K562 (cell line): ENCODE results near the gene LPAR2. TPM values are rescaled to one million over a fixed set of nuclear protein-coding genes. Genes with fewer than 3 reads are reported as not detected.

Source experiments
- ATF7 ChIP-seq: fragments of 450-650 bp; IDR thresholded peaks from 2 replicates; pipeline ENCODE4 v1.7.1; 2014; ENCODE audit warnings: mild to moderate bottlenecking, moderate library complexity
- BRF1 ChIP-seq: IDR thresholded peaks from 3 replicates; pipeline ENCODE4 v1.6.1; 2011; ENCODE audit warnings: borderline replicate concordance, mild to moderate bottlenecking; ENCODE audit not compliant: insufficient read length; ENCODE audit errors: extremely low read depth
- DEAF1 ChIP-seq: fragments of 450-650 bp; formaldehyde crosslinking; IDR thresholded peaks from 2 replicates; pipeline ENCODE4 v1.4.0; 2020; ENCODE audit warnings: mild to moderate bottlenecking, moderate library complexity
- ILK ChIP-seq: fragments of 450-650 bp; IDR thresholded peaks from 2 replicates; pipeline ENCODE4 v1.6.1; 2016; ENCODE audit warnings: missing genetic modification characterization, low read depth, mild to moderate bottlenecking, missing compliant biosample characterization, moderate library complexity, borderline replicate concordance
- JUND ChIP-seq, 2 experiments: IDR thresholded peaks; 2 replicates in 1 of 2; 3 replicates in 1 of 2; pipeline ENCODE4 v1.6.1; 2011; ENCODE audit warnings: borderline replicate concordance in 2 of 2, low read depth in 2 of 2, low read length in 2 of 2, improper control_type of control experiment in 1 of 2, missing biosample characterization in 1 of 2, missing genetic modification characterization in 1 of 2, missing genetic modification reagents in 1 of 2
- L3MBTL2 ChIP-seq: fragments of 450-650 bp; IDR thresholded peaks from 2 replicates; pipeline ENCODE4 v1.6.1; 2016; ENCODE audit warnings: mild to moderate bottlenecking, moderate library complexity
- PHF21A ChIP-seq: fragments of 450-650 bp; IDR thresholded peaks from 2 replicates; pipeline ENCODE4 v1.6.1; 2017; ENCODE audit warnings: low read depth, borderline replicate concordance
- PTTG1 ChIP-seq: fragments of 450-650 bp; IDR thresholded peaks from 2 replicates; pipeline ENCODE4 v1.6.1; 2016; ENCODE audit warnings: low read depth, mild to moderate bottlenecking, missing genetic modification characterization, missing compliant biosample characterization
- RBFOX2 ChIP-seq: fragments of 200-400 bp; formaldehyde crosslinking; IDR thresholded peaks from 2 replicates; pipeline ENCODE4 v1.6.1; 2017; ENCODE audit warnings: low read depth, mild to moderate bottlenecking, low read length, moderate library complexity
- TSHZ1 ChIP-seq: fragments of 250-450 bp; sonication (Bioruptor Pico); IDR thresholded peaks from 2 replicates; pipeline ENCODE4 v1.4.0; 2020; ENCODE audit warnings: mild to moderate bottlenecking, moderate library complexity
- ZKSCAN3 ChIP-seq: fragments of 250-450 bp; sonication (Bioruptor Pico); IDR thresholded peaks from 2 replicates; pipeline ENCODE4 v1.4.0; 2020
- polyA plus RNA-seq, 8 experiments: library from polyadenylated mRNA; depleted of rRNA in 4 of 8; stranded (reverse) in 5 of 8; unstranded in 3 of 8; fragments of >200 nt; fragmentation: Nextera tagmentation in 2 of 8; fragmentation: Illumina TruSeq in 1 of 8; extraction: Ambion mirVana in 2 of 8; extraction: Trizol in 1 of 8; gene quantifications; 2 replicates each; pipeline versions ENCODE4 v1.2.1 to v1.2.3, GENCODE V29; 2011 to 2014; ENCODE audit warnings: inconsistent platforms in 1 of 8, missing spikeins in 1 of 8
- total RNA-seq, 7 experiments: library from RNA; depleted of rRNA in 6 of 7; stranded (reverse); fragments of >200 nt in 6 of 7; fragmentation: Illumina TruSeq in 2 of 7; extraction: Trizol in 2 of 7; gene quantifications; 2 replicates each; pipeline versions ENCODE4 v1.2.1 to v1.2.3, GENCODE V29; 2011 to 2021; ENCODE audit warnings: low replicate concordance in 1 of 7

LPAR2 gene
- total and polyA plus RNA-seq, 9 of the 15 experiments (the other 6 are each of a cell fraction or from before 2014, with no cell fraction given): 0.63 to 13.8 (median 4.4) TPM

DNA sequence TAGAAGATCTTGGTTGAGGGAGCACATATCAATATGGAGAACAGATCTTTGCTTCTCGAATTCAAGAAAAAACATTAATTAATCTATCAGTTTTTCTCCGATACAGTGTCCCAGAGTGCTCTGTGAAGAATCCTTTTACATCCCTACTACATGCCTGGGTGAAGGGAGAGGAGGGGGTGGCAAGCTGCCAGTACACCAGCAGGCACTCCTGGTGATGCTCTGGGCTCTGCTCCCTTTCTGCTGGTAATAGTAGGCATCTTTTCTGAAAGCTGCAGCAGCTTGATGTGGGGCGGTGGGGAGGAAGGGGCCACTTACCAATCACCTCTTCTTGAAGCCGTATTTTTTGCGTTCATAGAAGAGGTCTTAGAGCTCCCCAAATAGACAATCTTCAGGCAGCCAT lies 40.2 kb downstream of the LPAR2 start (continued):
- TF ChIP-seq ILK (tag) (no peak), L3MBTL2 (no peak), PTTG1 (no peak), PHF21A (no peak), ZKSCAN3 (no peak), JUND (IDR thresholded peaks at IDR 0.05; ENCODE audit: borderline replicate concordance, low read depth, low read length) (no peak), JUND (tag; IDR thresholded peaks at IDR 0.05; ENCODE audit: borderline replicate concordance, low read depth, low read length) (no peak), DEAF1 (CRISPR knock-in tag) (no peak), RBFOX2 (no peak), BRF1 (no peak), TSHZ1 (CRISPR knock-in tag) (no peak), ATF7 (no peak)
